Esophagus squamous epithelium (tissue), 4 donors: Measurements from ENCODE around the gene SIRPB1.

Experiments used
- CTCF ChIP-seq, 6 experiments: fragments of 450-650 bp in 4 of 6; fragments of 200-600 bp in 2 of 6; sonication (generic) in 2 of 6; IDR thresholded peaks; one replicate each; pipeline ENCODE4 v1.5.1; 2016 to 2019; ENCODE audit warnings: antibody characterized with exemption in 6 of 6, mild to moderate bottlenecking in 4 of 6, moderate library complexity in 4 of 6
- POLR2A ChIP-seq, 4 donors: fragments of 450-650 bp; IDR thresholded peaks; one replicate each; pipeline ENCODE4 v1.6.1; 2017; ENCODE audit warnings: antibody characterized with exemption in 4 of 4, mild to moderate bottlenecking in 4 of 4, moderate library complexity in 3 of 4

- no peak for TF ChIP-seq CTCF (IDR thresholded peaks at IDR 0.05)
- no peak for TF ChIP-seq POLR2A (IDR thresholded peaks at IDR 0.05)
Observed at GRCh38 chr20:1663917-1664316, 44.1 kb upstream of the SIRPB1 start.
